ENCODE results near the gene ENO1.
"Not testable (repeated sequence)": the region's sequence is repeated elsewhere in the genome, so short reads cannot be mapped to it uniquely, and the experiment has no call there.

Gene ENO1

DNA sequence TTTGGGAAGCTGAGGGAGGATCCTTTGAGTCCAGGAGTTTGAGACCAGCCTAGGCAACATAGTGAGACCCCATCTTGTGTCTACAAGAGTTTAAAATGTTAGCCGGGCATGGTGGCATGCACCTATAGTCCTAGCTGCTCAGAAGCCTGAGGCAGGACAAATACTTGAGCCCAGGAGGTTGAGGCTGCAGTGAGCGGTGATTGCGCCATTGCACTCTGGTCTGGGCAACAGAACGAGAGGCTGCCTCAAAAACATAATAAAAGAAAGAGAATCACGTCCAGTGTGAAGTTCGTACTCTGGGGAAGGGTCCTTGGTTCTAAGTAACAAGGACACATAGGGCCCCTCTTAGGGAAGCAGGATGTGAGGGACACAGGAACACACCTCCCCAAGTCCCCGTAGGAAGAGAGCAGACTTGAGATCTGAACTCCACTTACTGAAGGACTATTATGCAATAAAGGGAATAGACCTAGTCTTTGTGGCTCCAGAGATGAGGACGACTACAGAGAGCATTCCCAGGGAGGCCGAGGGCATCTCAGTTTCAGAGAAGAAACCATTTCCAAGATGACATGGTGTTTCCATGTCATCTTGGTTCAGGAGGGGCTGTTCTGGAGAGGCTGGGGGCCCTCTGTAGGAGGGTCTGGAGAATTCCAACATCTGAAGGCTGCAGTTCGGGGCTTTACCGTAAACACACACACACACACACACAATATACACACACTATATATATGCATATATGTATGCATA is 10.8 kb upstream of the ENO1 start:
- no peak overlapping the region for H3K9ac ChIP-seq (ENCODE audit: low read length)
- no peaks in the 10 kb centered on the region for H3K9me3 ChIP-seq (ENCODE audit: low read length)
- no peaks in the 10 kb centered on the region for H3K4me1 ChIP-seq (ENCODE audit: insufficient read depth, low read length, severe bottlenecking)
- no peaks in the 10 kb centered on the region for H4K20me1 ChIP-seq (ENCODE audit: insufficient read depth, low read length)
- no peak overlapping the region for H3K4me2 ChIP-seq (ENCODE audit: low read length)
- TF ChIP-seq EZH2 (IDR thresholded peaks at IDR 0.05; ENCODE audit: borderline replicate concordance, low read length), result no peak
- TF ChIP-seq, protein P1, sequence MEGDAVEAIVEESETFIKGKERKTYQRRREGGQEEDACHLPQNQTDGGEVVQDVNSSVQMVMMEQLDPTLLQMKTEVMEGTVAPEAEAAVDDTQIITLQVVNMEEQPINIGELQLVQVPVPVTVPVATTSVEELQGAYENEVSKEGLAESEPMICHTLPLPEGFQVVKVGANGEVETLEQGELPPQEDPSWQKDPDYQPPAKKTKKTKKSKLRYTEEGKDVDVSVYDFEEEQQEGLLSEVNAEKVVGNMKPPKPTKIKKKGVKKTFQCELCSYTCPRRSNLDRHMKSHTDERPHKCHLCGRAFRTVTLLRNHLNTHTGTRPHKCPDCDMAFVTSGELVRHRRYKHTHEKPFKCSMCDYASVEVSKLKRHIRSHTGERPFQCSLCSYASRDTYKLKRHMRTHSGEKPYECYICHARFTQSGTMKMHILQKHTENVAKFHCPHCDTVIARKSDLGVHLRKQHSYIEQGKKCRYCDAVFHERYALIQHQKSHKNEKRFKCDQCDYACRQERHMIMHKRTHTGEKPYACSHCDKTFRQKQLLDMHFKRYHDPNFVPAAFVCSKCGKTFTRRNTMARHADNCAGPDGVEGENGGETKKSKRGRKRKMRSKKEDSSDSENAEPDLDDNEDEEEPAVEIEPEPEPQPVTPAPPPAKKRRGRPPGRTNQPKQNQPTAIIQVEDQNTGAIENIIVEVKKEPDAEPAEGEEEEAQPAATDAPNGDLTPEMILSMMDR (IDR thresholded peaks at IDR 0.05; ENCODE audit: low read length), result no peak
- H3K27ac ChIP-seq (ENCODE audit: low read depth, low read length, poor library complexity, severe bottlenecking), result no peak overlapping the region
- no peaks in the 10 kb centered on the region; the same call in 1 of the 2 replicates for H3K27me3 ChIP-seq (ENCODE audit: insufficient read depth, low read length)
- no peaks in the 10 kb centered on the region for H3K79me2 ChIP-seq (ENCODE audit: insufficient read depth, low read length)
- H2AFZ ChIP-seq (ENCODE audit: low read length), result no peak overlapping the region
- no peaks in the 10 kb centered on the region for H3K9me2 ChIP-seq (ENCODE audit: low read depth, low read length)
- H3K4me3 ChIP-seq (ENCODE audit: low read depth, low read length, poor library complexity, severe bottlenecking), result no peak overlapping the region
- no peaks in the 10 kb centered on the region for H3K36me3 ChIP-seq (ENCODE audit: insufficient read depth, low read length)
- no peaks in the 10 kb centered on the region for H3F3A ChIP-seq (ENCODE audit: insufficient read depth, low read length)

DNA sequence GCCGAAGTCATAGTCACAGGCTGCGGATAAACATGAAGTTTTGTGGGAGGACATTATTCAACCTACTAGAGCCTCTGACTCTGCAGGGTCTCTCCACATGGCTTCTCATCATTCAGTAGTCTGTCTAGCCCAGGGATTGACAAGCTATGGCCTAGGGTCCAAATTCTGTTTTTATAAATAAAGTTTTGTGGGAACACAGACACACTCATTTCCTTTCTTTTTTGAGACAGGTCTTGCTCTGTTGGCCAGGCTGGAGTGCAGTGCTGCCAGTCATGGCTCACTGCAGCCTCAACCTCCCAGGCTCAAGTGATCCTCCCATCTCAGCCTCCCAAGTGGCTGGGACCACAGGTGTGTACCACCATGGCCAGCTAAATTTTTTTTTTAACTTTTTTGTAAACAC is 8.1 kb upstream of the ENO1 start:
- H3K9ac ChIP-seq (ENCODE audit: low read length), result no peak overlapping the region
- no peak overlapping the region for H2AFZ ChIP-seq (ENCODE audit: low read length)
- no peak overlapping the region for H3K4me2 ChIP-seq (ENCODE audit: low read length)
- TF ChIP-seq EZH2 (IDR thresholded peaks at IDR 0.05; ENCODE audit: borderline replicate concordance, low read length), result no peak
- TF ChIP-seq, protein P1 (IDR thresholded peaks at IDR 0.05; ENCODE audit: low read length), result no peak
- H3K9me3 ChIP-seq (ENCODE audit: low read length), result no peaks in the 10 kb centered on the region
- no peaks in the 10 kb centered on the region; the same call in 1 of the 2 replicates for H3K27me3 ChIP-seq (ENCODE audit: insufficient read depth, low read length)
- no peak overlapping the region for H3K4me3 ChIP-seq (ENCODE audit: low read depth, low read length, poor library complexity, severe bottlenecking)
- no peaks in the 10 kb centered on the region for H3K36me3 ChIP-seq (ENCODE audit: insufficient read depth, low read length)
- H3K4me1 ChIP-seq (ENCODE audit: insufficient read depth, low read length, severe bottlenecking), result no peaks in the 10 kb centered on the region
- no peaks in the 10 kb centered on the region for H4K20me1 ChIP-seq (ENCODE audit: insufficient read depth, low read length)
- H3K27ac ChIP-seq (ENCODE audit: low read depth, low read length, poor library complexity, severe bottlenecking), result no peak overlapping the region
- no peaks in the 10 kb centered on the region for H3K9me2 ChIP-seq (ENCODE audit: low read depth, low read length)
- H3K79me2 ChIP-seq (ENCODE audit: insufficient read depth, low read length), result no peaks in the 10 kb centered on the region
- no peaks in the 10 kb centered on the region for H3F3A ChIP-seq (ENCODE audit: insufficient read depth, low read length)

DNA sequence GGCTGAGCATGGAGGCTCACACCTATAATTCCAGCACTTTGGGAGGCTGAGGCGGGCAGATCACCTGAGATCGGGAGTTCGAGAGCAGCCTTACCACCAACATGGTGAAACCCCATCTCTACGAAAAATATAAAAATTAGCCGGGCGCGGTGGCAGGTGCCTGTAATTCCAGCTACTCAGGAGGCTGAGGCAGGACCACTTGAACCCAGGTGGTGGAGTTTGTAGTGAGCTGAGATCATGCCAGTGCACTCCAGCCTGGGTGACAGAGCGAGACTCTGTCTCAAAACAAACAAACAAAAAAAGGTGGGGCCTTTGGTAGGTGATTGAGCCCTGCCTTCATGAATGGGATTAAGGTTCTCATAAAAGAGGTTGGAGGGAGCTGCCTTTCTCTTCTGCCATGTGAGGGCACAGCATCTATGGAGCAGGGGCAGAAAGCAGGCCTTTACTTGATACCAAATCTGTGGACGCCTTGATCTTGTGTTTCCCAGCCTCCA is 7.6 kb upstream of the ENO1 start:
- H3K4me1 ChIP-seq (ENCODE audit: insufficient read depth, low read length, severe bottlenecking), result not testable (repeated sequence)

DNA sequence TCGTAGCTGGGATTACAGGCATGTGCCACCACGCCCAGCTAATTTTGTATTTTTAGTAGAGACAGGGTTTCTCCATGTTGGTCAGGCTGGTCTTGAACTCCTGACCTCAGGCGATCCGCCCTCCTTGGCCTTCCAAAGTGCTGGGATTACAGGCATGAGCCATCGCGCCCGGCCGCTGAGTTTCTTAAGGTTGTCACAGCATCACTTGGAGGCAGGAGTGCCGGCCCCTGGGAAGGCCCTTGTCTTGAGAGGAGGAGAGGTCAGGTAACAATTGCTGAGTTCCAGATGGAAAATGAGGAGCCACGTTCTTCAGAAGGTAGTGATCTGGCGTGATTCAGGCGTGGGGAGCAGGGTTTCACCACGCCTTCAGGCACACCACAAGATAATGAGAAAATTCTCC is 5.6 kb upstream of the ENO1 start:
- H3K79me2 ChIP-seq (ENCODE audit: insufficient read depth, low read length); H3K9me3 ChIP-seq (ENCODE audit: low read length); H2AFZ ChIP-seq (ENCODE audit: low read length); H3F3A ChIP-seq (ENCODE audit: insufficient read depth, low read length); H3K4me2 ChIP-seq (ENCODE audit: low read length); H3K9ac ChIP-seq (ENCODE audit: low read length); H3K27ac ChIP-seq (ENCODE audit: low read depth, low read length, poor library complexity, severe bottlenecking); H3K9me2 ChIP-seq (ENCODE audit: low read depth, low read length); H3K27me3 ChIP-seq (ENCODE audit: insufficient read depth, low read length); H4K20me1 ChIP-seq (ENCODE audit: insufficient read depth, low read length); H3K4me3 ChIP-seq (ENCODE audit: low read depth, low read length, poor library complexity, severe bottlenecking); H3K36me3 ChIP-seq (ENCODE audit: insufficient read depth, low read length): not testable (repeated sequence)
- H3K4me1 ChIP-seq (ENCODE audit: insufficient read depth, low read length, severe bottlenecking), result peaks cover 12% of the 10 kb centered on the region

More for the DNA sequence above, 7.6 kb upstream of the ENO1 start:
- not testable (repeated sequence) for H2AFZ ChIP-seq (ENCODE audit: low read length); H3K4me2 ChIP-seq (ENCODE audit: low read length); H3F3A ChIP-seq (ENCODE audit: insufficient read depth, low read length); H4K20me1 ChIP-seq (ENCODE audit: insufficient read depth, low read length); H3K27ac ChIP-seq (ENCODE audit: low read depth, low read length, poor library complexity, severe bottlenecking); H3K9ac ChIP-seq (ENCODE audit: low read length); H3K27me3 ChIP-seq (ENCODE audit: insufficient read depth, low read length); H3K36me3 ChIP-seq (ENCODE audit: insufficient read depth, low read length); H3K9me2 ChIP-seq (ENCODE audit: low read depth, low read length); H3K9me3 ChIP-seq (ENCODE audit: low read length); H3K4me3 ChIP-seq (ENCODE audit: low read depth, low read length, poor library complexity, severe bottlenecking); H3K79me2 ChIP-seq (ENCODE audit: insufficient read depth, low read length)

Data from OCI-LY1 (cell line).